ENCODE results near the gene ZNF292.
"Not testable (repeated sequence)": the region's sequence is repeated elsewhere in the genome, so short reads cannot be mapped to it uniquely, and the experiment has no call there.

ZNF292 gene

DNA sequence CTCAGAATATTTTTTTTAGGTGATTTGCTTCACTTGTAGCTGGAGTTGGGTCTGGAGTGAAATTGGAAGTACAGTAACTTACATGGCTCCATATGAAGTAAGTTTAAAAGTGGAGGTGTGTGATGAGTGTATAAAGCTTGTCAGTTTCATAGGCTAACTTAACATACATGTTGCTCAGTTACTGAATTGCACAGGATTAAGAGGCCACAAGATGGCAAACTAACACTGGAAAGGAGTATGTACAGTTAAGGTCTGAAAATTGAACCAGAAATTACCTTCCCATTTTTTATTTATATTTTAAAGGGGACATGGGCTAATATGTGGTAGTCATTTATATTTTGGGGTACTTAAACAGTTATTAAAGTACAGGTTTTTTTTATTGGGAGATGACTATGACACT lies 121.8 kb downstream of the ZNF292 start:
- DNase-seq (ENCODE audit: low read depth), result no peak

DNA sequence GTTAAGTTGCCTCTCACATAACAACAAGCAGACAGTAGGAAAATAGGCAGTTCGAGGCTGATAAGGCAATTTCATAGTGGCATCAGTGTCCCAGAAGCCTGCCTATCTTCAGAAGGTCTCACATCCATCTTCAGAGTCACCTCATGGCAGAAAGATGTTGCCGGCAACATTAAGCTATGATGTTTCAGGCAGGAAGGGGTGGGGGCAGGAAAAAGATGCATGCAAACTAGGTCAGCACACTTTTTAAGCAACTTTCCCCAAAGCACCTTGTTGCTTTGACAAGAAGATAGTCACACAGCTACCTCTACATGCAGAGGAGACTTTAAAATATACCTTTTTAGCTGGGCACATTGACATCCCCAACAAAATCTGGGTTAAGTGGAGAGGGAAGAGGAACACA lies 123.8 kb downstream of the ZNF292 start:
- DNase-seq (ENCODE audit: low read depth), result no peak

DNA sequence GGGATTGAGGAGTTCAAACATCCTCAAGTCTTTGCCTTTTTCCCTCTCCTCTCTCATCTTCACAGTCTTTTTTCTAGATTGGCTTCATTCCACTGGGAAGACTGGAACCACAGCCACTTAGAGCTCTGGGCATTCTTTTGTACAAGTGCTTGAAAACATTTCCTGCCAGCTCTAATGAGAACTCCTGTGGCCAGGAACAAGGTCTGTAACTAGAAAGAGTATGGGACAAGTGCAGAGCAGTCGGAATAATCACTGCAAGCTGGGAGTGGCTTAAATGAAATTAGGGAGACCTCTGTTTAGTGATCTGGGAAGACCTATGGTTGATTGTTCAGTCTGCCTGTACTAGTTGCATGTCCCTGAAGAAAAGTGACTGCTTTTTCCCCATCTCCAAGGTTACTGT lies 126.1 kb downstream of the ZNF292 start:
- DNase-seq (ENCODE audit: low read depth), result no peak

DNA sequence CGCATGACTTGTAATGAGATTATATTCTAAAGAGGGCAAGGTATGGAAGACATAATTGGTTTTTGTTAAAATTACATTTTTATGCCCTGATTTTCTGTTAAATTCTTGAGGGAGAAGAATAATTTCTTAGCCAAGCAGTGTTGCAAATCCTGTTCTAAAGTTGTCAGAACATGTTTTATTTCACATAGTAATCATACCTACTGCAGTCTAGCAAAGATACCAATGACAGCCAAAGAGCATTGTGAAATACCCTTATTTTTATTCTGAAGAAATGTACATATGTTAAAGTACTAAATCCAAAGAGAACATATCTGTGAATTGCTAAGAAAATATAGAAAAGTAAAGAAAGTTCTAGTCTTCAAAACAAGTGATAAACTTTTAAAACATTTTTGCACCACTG lies 127.4 kb downstream of the ZNF292 start:
- DNase-seq (ENCODE audit: low read depth), result no peak

DNA sequence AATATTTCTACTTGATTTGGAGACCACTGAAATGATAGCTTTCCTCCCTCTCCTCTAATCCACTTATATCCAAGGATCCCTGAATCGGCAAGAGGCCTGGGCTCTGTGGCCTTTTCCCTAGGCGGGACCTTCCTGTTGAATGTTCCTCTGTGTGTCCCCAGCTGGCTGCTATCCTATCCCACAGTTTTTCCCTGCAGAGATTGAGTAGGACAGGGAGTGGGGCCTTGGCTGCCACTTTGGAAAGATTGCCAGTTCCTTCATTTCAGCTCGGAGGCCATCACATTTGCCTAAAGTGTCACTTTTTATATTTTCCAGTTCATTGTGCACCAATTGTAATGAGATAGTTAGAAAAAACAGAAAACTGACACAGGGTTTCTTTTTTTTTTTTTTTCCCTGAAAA lies 128.1 kb downstream of the ZNF292 start:
- no peak for DNase-seq (ENCODE audit: low read depth)

DNA sequence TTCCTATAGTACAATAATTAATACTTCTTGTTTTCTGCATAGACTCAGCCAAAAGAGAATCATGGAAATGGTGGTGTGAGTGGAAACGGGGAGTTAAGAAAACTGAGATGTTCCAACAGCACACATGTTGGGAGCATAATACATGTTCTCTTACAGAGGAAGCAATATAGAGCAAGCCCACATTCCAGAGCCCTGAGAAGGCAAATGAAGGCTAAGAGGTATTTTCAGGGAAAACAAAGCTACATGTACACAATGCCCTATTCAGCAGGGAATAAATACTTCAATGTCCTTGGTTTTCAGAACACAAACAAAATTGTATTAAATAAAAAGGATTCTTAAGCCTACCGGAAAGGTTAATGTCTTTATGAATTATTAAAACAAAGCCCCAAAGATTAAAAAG lies 131.9 kb downstream of the ZNF292 start:
- no peak for DNase-seq (ENCODE audit: low read depth)

DNA sequence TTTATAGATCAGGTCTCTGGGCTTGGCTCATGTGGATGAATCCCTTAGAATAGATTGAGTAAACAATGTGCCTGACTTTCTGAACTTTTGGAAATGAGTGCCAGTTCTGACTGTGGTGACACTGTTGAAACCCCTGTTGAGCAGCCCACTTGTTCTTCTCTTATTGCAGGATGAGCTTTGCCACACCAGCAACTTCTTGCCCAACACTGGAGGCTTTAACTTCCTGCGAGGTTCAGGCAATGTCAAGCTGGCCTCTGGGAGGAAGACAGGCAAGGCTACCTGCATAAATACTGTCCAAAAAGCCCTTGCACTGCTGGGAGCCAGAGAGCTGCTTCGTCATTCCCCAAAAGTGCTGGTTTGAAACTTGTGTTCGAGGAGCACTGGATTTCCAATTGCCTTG lies 134.2 kb downstream of the ZNF292 start:
- no peak for DNase-seq (ENCODE audit: low read depth)

DNA sequence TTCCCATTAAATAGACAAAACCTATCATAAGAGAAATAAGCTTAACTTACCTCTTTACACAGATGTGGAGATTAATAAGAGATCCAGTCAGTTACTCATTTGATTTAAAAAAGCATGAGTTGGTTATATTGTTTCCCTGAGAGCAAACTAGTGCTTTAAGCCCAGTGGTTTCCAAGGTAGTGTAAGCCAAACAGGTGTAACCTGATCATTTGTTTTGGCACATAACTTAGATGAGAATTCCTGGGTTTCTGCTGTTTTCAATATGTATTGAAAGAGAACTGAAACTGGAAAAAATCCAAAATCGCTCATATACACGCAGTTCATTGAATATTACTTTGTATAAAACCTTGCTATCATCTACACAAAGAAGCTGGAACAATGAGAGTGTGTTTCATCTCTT lies 136.5 kb downstream of the ZNF292 start:
- DNase-seq (ENCODE audit: low read depth), result no peak

DNA sequence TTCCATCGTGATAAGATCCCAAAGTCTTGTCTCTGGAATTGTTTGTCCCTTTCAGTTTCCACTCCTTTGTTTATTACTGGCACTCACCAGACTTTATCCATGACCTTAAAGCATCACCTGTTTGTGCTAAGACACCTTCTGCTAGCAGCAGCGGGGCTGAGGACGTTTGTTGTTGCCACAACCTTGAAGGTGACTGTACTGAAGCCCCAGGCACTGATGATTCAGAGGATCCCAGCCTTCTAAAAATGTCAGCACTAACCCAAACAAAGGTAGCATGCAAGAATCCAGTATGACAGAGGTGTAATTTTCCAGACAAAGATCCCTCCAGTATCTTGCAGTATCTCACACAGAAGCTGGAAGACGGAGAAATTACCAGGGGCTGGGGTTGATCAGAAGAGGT lies 138.2 kb downstream of the ZNF292 start:
- no peak for DNase-seq (ENCODE audit: low read depth)

DNA sequence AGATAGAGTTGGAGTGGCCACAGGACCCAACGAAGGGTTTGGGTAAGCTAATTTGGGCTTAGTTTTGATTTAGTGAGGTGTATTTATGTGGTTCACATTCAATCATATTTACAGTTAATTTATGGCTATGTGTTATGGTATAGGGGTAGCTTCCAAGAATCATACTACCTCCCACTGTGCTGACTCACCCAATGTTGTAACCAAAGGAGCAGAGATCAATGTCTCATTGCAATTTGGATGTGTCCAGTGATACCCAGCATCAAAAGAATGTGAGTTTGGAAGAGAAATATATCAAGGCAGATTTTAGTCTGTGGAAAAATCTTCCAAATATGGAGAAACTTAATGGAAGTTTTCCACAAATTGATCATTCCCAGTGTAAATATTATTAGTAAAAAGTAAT lies 141.8 kb downstream of the ZNF292 start:
- DNase-seq (ENCODE audit: low read depth), result no peak

DNA sequence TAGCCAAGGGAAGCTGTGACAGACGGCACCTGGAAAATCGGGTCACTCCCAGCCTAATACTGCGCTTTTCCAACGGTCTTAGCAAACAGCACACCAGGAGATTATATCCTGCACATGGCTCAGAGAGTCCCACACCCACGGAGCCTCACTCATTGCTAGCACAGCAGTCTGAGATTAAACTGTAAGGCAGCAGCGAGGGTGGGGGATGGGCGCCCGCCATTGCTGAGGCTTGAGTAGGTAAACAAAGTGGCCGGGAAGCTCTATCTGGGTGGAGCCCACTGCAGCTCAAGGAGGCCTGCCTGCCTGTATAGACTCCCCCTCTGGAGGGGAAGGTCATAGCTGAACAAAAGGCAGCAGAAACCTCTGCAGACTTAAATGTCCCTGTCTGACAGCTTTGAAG lies 145.9 kb downstream of the ZNF292 start:
- DNase-seq (ENCODE audit: low read depth), result not testable (repeated sequence)

DNA sequence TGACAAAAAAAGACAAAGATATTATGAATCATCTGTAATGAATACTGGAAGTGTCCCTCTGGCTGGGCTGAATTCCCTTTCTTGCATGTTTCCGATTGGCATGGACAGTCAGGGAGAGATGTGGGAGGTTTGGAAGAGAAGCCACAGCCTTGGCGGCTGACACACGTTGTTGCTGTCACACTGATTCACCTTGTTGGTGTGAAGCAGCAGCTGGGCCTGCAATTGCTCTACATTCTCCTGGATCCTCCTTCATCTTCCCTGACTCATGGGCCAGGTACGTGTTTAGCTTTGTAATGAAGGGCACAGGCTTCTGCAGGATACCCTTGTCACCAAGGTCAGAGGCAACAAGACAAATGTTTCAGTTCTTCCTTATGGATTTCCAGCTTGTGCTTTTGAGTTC lies 153.6 kb downstream of the ZNF292 start:
- DNase-seq (ENCODE audit: low read depth), result no peak

DNA sequence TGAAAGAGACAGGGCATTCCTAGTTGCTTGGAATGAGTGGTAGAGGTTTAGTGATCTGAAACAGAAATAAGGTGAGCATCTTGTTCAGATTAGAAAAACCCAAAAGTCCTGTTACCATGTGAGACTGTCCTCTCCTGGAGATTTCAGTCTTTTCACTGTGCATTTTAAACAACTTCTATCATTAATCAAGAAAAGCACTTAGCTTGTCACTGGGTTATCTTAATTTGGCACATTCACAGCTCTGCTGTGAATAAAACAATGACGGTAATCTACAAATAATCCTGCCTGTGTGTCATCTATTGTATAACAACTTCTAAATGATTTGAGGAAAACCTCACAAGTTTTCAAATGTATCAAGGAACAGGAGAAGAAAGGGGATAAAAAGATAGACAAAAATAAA lies 157.5 kb downstream of the ZNF292 start:
- no peak for DNase-seq (ENCODE audit: low read depth)

Measured in stimulated activated CD8-positive, alpha-beta memory T cell treated with anti-CD3 and anti-CD28 coated beads, Interleukin-7, amount 100 ng/mL, for 24 hours (primary cell).